CD4-positive, alpha-beta T cell treated with Interleukin-15 for 1 hour (primary cell): ENCODE data around the gene ABCG2.

Experiments used
- DNase-seq: peaks from one replicate; pipeline ENCODE4 v3.0.0-alpha.2; 2020

ABCG2 gene

DNA sequence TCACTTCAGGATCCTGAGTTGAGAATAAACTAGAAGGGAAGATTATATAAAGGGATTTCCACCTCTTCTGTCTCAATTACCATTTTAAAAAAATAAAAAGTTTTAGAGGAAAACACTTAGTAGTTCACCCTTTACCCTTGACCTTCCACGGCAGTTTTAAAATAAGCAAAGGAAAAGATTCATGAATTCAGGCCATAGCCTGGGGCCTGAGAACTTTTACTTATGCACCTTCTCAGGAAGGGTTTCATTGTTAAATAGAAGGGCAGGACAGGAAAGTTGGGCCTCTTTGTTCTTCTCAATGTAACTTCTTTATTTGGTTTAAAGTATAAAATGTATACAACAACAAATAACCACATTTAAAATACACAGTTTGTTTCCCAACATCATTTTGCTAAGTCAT is 96.1 kb downstream of the ABCG2 start:
- DNase-seq, result no peak

DNA sequence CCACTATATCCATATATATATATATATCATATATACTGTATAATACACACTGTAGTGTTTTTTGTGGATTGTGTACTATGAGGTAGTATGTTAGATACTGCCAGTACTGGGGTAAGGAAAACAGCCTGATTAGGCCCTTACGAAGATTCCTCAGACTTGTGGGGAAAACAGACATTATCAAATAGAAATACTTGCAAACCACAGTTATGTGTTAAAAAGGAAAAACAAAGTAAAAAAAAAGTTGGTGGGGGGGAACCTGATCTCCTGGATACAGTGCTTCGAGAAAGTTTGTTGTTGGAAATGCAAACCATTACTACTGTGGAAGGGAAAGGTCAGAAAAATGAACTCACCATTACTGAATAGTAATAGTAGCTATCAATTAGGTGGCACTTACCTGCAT is 98.0 kb downstream of the ABCG2 start:
- DNase-seq, result no peak

DNA sequence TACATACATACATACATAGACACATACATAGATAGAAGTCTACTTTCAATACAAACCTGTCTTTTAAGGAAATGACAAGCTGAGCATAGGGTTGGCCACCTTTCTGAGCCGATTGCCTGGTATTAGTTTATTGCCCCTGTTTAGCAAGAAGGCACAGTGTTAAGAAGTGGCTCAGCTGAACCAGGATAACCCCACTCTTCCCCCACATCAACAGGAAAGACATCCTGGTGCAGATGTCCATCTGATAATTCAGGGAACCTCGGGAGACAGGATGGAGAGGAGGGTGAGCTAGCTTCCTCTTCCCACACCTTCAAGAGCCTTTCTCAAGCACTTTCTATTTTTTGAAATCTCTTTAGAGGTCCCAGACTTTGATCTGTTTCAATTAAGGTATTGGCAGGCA is 98.7 kb downstream of the ABCG2 start:
- no peak for DNase-seq

DNA sequence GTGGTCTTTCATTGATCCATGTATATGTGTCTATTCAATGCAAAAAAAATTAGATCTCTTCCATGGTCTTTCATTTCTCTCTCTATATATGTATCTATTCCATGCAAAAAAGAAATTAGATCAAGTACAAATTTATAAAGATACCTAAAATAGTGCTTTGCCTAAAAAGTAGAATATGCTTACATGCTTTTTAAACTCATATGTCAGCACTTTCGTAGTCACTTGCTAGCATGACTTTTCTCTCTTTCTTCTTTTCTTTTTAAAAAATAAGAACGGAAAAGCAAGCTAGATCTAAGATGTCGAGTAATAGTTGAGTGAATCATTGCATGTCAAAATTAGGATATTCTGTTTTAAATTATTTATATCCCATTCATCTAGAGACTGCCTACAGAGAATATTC is 100.1 kb downstream of the ABCG2 start:
- DNase-seq, result no peak

DNA sequence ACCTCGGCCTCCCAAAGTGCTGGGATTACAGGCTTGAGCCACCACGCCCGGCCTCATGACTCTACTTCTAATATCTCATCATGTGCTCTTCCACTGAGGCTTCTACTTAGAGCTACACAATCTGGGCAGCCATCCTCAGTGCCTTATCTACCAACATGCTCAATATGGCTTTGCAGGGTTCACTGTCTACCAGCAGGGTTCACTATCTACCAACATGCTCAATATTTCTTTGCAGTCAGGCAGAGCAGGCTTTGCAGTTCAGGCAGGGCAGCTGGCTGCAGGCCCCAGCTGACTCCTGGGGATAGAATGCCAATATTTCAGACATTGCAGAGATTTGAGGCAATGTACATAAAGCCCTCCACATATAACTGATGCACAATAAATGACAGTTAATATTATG is 103.5 kb downstream of the ABCG2 start:
- DNase-seq, result no peak

DNA sequence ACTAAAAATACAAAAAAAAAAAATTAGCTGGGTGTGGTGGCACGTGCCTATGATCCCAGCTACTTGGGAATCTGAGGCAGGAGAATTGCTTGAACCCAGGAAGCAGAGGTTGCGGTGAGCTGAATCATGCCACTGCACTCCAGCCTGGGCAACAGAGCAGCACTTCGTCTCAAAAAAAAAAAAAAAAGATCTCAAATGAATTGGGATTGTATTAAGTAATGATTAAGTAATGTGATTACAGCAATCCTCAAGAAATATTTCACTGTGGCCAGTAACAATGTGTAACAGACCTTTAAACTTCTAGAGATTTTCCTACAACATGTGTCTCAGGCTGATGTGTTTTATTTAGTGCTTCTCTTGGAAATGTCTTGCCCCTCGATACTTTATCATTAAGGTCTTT is 104.2 kb downstream of the ABCG2 start:
- no peak for DNase-seq

DNA sequence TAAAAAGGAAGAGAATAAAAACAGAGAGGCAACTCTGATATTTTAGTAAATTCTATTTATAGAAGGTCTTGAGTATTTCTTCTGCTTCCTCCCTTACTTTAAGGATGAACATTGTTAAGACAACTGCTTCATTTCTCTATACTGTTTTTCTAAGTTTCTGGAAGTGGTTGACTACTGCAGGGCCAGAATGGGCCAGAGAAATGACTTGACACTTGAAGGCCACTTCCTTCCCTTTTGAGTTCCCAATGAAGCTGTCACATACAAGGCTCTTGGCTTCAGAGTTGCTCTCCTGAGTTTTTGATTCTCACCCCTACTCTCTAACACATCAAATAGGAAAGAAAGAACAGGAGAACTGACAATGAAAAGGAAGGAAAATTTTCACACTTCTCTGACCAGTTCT is 113.4 kb downstream of the ABCG2 start:
- no peak for DNase-seq

DNA sequence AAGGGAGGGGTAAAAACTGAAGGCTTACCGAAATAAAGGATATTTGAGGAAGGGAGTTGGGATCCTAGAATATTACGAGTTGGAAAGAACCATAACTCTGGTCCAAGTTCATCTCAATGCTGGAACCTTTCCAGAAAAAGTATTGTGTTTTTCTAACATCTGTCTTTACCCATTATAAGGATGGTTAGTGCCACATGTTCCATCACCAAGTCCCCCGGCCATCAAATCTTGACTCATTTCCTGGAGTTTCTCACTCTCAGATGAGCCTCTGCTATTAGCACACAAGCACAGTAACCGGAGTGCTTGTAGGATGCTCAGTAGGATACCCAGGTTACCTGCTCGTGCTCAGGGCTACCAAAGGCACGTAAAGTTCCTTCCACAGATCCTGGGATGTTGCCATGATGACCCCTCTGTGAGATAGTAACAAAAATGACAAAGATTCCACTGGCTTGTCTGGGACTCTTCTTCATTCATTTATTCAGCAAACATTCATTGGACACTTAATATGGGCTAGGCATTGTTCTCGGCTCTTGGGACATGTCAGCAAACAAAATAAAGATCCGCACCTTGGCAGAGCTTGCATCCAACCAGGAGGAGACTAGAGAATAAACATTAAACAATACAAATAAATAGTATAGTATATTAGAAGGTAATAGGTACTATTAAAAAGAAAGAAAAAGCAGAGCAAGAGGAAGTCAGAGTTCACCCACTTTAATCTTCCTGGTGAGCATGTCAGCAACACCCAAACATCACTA is 114.7 kb downstream of the ABCG2 start:
- no peak for DNase-seq

DNA sequence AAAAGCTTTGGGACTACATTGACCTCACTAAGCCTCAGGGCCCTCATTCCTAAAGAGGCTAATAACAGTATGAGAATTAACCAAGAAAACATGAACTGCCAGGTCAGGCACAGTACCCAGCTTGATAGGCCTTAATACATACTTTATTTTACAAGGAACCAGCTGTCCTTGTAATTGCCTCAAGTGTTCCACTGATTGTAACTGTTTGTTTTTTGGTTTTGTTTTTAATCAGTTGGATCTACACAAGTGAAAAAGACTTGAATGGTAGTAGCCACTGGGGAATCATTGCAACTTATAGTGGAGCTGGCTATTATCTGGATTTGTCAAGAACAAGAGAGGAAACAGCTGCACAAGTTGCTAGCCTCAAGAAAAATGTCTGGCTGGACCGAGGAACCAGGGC is 115.4 kb downstream of the ABCG2 start:
- no peak for DNase-seq

DNA sequence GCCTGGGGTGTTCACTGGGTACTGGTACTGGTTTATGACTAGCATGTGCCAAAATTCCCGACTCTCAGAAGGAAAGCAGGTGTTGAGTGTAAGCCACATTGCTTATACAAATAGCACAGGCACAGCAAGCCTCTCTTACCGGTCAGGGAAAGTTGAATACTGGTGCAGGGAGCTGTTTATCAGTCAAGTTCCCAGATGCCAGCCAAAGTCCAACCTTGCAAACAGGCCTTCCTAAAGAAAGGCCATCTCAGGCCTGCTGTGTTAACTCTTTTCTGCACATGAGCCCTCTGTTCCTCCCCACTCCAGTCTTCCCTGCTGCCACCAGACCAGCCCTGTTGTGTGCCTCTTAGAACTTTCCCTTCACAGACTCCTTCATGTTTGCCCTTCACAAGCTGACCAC is 116.8 kb downstream of the ABCG2 start:
- DNase-seq, result no peak

DNA sequence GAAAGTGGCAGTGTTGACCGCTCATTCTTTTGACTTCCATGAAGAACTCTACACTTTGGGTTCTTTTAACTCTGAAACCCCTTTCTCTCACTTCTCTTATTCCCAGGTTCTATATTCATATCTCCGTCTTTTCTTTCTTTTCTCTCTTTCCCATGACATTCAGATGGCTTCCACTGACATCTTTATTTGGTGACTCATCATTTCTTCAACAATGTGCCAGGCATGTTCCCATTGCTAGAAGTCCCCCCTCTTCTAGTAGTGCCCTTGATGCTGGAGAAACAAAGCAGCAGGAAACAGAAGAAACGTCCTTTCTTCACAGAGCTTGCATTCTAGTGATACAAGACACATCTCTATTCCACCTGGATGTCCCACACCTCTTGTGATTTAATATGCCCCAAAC is 117.7 kb downstream of the ABCG2 start:
- DNase-seq, result no peak
